ENCODE measurements around the gene MAP4K4.

MAP4K4 gene

DNA sequence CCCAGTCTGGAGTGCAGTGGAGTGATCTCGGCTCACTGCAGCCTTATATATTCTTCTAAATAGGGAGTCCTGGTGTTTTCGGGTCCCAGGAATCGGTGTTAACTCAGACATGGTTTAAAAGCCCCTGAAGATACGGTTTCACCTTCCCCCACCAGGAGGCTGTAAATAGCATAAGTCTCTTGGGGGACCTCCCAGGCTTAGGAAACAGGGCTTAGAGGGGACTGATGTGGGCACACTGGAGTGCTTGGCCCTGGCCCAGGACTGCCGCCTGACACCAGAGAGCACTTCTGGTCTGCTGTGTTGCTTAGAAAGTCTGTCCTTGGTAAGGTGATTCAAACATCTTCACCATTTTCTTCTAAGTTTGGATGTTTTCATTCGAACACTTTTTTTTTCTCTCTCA, 39.7 kb upstream of the MAP4K4 start:
- TF ChIP-seq, protein P1, sequence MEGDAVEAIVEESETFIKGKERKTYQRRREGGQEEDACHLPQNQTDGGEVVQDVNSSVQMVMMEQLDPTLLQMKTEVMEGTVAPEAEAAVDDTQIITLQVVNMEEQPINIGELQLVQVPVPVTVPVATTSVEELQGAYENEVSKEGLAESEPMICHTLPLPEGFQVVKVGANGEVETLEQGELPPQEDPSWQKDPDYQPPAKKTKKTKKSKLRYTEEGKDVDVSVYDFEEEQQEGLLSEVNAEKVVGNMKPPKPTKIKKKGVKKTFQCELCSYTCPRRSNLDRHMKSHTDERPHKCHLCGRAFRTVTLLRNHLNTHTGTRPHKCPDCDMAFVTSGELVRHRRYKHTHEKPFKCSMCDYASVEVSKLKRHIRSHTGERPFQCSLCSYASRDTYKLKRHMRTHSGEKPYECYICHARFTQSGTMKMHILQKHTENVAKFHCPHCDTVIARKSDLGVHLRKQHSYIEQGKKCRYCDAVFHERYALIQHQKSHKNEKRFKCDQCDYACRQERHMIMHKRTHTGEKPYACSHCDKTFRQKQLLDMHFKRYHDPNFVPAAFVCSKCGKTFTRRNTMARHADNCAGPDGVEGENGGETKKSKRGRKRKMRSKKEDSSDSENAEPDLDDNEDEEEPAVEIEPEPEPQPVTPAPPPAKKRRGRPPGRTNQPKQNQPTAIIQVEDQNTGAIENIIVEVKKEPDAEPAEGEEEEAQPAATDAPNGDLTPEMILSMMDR (IDR thresholded peaks at IDR 0.05; ENCODE audit: low read length) = no peak
- TF ChIP-seq EZH2phosphoT487 (IDR thresholded peaks at IDR 0.05; ENCODE audit: low read length) (no peak), EZH2 (optimal IDR thresholded peaks at IDR 0.05; ENCODE audit: low read depth, low read length) (no peak)
- Histone ChIP-seq H3K4me1 (ENCODE audit: low read length) (no peaks in the 10 kb centered on the region), H3K4me3 (ENCODE audit: low read length) (no peak overlapping the region), H3K27me3 (replicated peaks; ENCODE audit: insufficient read depth, low read length) (no peaks in the 10 kb centered on the region), H2AFZ (ENCODE audit: low read length) (no peak overlapping the region), H4K20me1 (ENCODE audit: insufficient read depth, low read length) (no peaks in the 10 kb centered on the region), H3K9ac (ENCODE audit: low read length) (no peak overlapping the region), H3K27ac (ENCODE audit: low read length) (no peak overlapping the region), H3K36me3 (replicated peaks; ENCODE audit: insufficient read depth, low read length) (no peaks in the 10 kb centered on the region), H3K4me2 (ENCODE audit: low read depth, low read length) (no peak overlapping the region), H3K79me2 (ENCODE audit: low read length) (no peaks in the 10 kb centered on the region), H3F3A (ENCODE audit: insufficient read depth, low read length) (no peaks in the 10 kb centered on the region), H3K9me3 (replicated peaks; ENCODE audit: insufficient read depth, low read length) (no peaks in the 10 kb centered on the region), H3K9me2 (replicated peaks; ENCODE audit: insufficient read depth, low read length) (no peaks in the 10 kb centered on the region)
- DNase-seq = no peak

DNA sequence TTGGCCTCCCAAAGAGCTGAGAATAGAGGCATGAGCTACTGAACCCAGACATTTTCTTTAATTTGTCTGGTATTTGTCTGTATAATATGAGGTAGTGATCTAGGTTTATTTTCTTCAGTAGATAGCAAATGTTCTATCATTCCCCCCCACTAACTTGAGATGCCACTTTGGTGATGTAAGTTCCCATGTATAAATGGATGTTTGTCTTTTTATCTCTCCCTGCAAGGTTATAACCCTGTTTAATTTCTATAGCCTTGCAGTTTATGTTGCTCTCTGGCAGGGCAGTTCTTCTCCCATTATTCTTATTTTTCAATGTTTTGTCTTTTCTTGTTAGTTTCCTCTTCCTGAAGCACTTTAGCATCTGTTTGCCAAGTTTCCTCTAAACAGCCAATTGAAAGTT, 39.1 kb upstream of the MAP4K4 start:
- H3K27me3 ChIP-seq (replicated peaks; ENCODE audit: insufficient read depth, low read length) = no peaks in the 10 kb centered on the region
- H3K79me2 ChIP-seq (ENCODE audit: low read length) = no peaks in the 10 kb centered on the region
- H3K4me3 ChIP-seq (ENCODE audit: low read length) = no peak overlapping the region
- no peak for DNase-seq
- no peaks in the 10 kb centered on the region for H4K20me1 ChIP-seq (ENCODE audit: insufficient read depth, low read length)
- H3K27ac ChIP-seq (ENCODE audit: low read length) = no peak overlapping the region
- no peaks in the 10 kb centered on the region for H3F3A ChIP-seq (ENCODE audit: insufficient read depth, low read length)
- H3K9me2 ChIP-seq (replicated peaks; ENCODE audit: insufficient read depth, low read length) = no peaks in the 10 kb centered on the region
- no peaks in the 10 kb centered on the region for H3K9me3 ChIP-seq (replicated peaks; ENCODE audit: insufficient read depth, low read length)
- no peak overlapping the region for H3K4me2 ChIP-seq (ENCODE audit: low read depth, low read length)
- H3K36me3 ChIP-seq (replicated peaks; ENCODE audit: insufficient read depth, low read length) = no peaks in the 10 kb centered on the region
- H3K9ac ChIP-seq (ENCODE audit: low read length) = no peak overlapping the region
- no peak overlapping the region for H2AFZ ChIP-seq (ENCODE audit: low read length)
- TF ChIP-seq EZH2 (optimal IDR thresholded peaks at IDR 0.05; ENCODE audit: low read depth, low read length) (no peak), EZH2phosphoT487 (IDR thresholded peaks at IDR 0.05; ENCODE audit: low read length) (no peak)
- TF ChIP-seq, protein P1 (IDR thresholded peaks at IDR 0.05; ENCODE audit: low read length) = no peak
- H3K4me1 ChIP-seq (ENCODE audit: low read length) = no peaks in the 10 kb centered on the region

DNA sequence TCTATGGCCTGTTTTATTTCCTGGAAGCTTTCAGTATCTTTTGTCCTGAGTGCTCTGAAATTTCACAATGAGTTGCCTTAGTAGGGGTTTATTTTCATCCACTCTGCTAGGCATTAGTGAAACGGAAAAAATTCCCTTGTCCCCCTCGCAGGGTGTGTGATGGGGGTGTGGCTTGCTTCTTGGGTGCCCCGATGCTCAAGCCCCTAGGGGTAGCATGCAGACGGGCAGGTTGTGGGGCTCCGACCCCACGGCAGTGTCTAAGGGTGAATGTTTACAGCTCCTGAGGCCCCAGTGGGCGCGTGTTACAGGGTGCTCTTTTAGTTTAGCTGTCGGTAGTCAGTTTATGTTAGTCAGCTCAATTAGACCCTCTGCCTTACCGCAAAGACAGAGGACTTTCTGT, 32.2 kb upstream of the MAP4K4 start:
- no peaks in the 10 kb centered on the region for H4K20me1 ChIP-seq (ENCODE audit: insufficient read depth, low read length)
- no peaks in the 10 kb centered on the region for H3K9me2 ChIP-seq (replicated peaks; ENCODE audit: insufficient read depth, low read length)
- DNase-seq = no peak
- H3K27ac ChIP-seq (ENCODE audit: low read length) = no peak overlapping the region
- H3K4me1 ChIP-seq (ENCODE audit: low read length) = no peaks in the 10 kb centered on the region
- no peak overlapping the region for H2AFZ ChIP-seq (ENCODE audit: low read length)
- no peaks in the 10 kb centered on the region for H3F3A ChIP-seq (ENCODE audit: insufficient read depth, low read length)
- H3K27me3 ChIP-seq (replicated peaks; ENCODE audit: insufficient read depth, low read length) = no peaks in the 10 kb centered on the region
- H3K9ac ChIP-seq (ENCODE audit: low read length) = no peak overlapping the region
- no peak overlapping the region for H3K4me2 ChIP-seq (ENCODE audit: low read depth, low read length)
- H3K9me3 ChIP-seq (replicated peaks; ENCODE audit: insufficient read depth, low read length) = no peaks in the 10 kb centered on the region
- no peak overlapping the region for H3K4me3 ChIP-seq (ENCODE audit: low read length)
- H3K79me2 ChIP-seq (ENCODE audit: low read length) = no peaks in the 10 kb centered on the region
- TF ChIP-seq EZH2 (optimal IDR thresholded peaks at IDR 0.05; ENCODE audit: low read depth, low read length) = no peak
- no peak for TF ChIP-seq EZH2phosphoT487 (IDR thresholded peaks at IDR 0.05; ENCODE audit: low read length)
- no peaks in the 10 kb centered on the region for H3K36me3 ChIP-seq (replicated peaks; ENCODE audit: insufficient read depth, low read length)

DNA sequence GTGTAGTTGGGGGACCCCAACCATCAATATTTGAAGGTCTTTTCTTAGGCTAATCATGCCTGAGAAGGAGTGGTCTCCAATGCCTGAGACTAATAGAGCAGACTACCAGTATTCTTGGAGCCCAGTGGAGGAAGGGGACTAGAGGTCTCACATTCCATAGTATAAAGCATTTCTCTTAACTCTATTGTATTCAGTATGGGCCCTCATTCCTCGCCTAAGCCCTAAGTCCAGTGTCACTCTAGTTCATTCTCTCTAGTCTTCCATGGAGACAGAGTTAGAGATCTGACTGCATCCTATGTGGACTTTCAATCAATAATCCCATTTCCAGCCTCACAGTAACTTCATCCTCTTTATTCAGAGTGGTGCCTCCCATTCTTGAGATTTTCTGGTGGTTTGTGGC, 29.7 kb upstream of the MAP4K4 start:
- no peak for DNase-seq
- H3K36me3 ChIP-seq (replicated peaks; ENCODE audit: insufficient read depth, low read length) = no peaks in the 10 kb centered on the region
- no peaks in the 10 kb centered on the region for H3K4me1 ChIP-seq (ENCODE audit: low read length)
- H3K27me3 ChIP-seq (replicated peaks; ENCODE audit: insufficient read depth, low read length) = no peaks in the 10 kb centered on the region
- H3K79me2 ChIP-seq (ENCODE audit: low read length) = no peaks in the 10 kb centered on the region
- no peak overlapping the region for H3K27ac ChIP-seq (ENCODE audit: low read length)
- no peaks in the 10 kb centered on the region for H3K9me3 ChIP-seq (replicated peaks; ENCODE audit: insufficient read depth, low read length)
- no peak overlapping the region for H3K9ac ChIP-seq (ENCODE audit: low read length)
- H3F3A ChIP-seq (ENCODE audit: insufficient read depth, low read length) = no peaks in the 10 kb centered on the region
- no peak overlapping the region for H3K4me3 ChIP-seq (ENCODE audit: low read length)
- no peak overlapping the region for H2AFZ ChIP-seq (ENCODE audit: low read length)
- no peak for TF ChIP-seq EZH2phosphoT487 (IDR thresholded peaks at IDR 0.05; ENCODE audit: low read length)
- no peak for TF ChIP-seq EZH2 (optimal IDR thresholded peaks at IDR 0.05; ENCODE audit: low read depth, low read length)
- TF ChIP-seq, protein P1 (IDR thresholded peaks at IDR 0.05; ENCODE audit: low read length) = no peak
- H3K9me2 ChIP-seq (replicated peaks; ENCODE audit: insufficient read depth, low read length) = no peaks in the 10 kb centered on the region
- H3K4me2 ChIP-seq (ENCODE audit: low read depth, low read length) = no peak overlapping the region
- H4K20me1 ChIP-seq (ENCODE audit: insufficient read depth, low read length) = no peaks in the 10 kb centered on the region
